GM12875 (cell line): ENCODE measurements around the gene NES.

ENCODE experiments used
- H3K4me3 ChIP-seq: one replicate; pipeline ENCODE4 v1.5.1; 2011; ENCODE audit warnings: low read depth, low read length, control low read depth
- TF ChIP-seq, protein P1 (sequence below): IDR thresholded peaks from 2 replicates; pipeline ENCODE4 v1.5.1; 2011; ENCODE audit warnings: low read depth, mild to moderate bottlenecking, control low read depth, inconsistent platforms, low read length, moderate library complexity, borderline replicate concordance; ENCODE audit not compliant: insufficient read depth

NES gene

DNA sequence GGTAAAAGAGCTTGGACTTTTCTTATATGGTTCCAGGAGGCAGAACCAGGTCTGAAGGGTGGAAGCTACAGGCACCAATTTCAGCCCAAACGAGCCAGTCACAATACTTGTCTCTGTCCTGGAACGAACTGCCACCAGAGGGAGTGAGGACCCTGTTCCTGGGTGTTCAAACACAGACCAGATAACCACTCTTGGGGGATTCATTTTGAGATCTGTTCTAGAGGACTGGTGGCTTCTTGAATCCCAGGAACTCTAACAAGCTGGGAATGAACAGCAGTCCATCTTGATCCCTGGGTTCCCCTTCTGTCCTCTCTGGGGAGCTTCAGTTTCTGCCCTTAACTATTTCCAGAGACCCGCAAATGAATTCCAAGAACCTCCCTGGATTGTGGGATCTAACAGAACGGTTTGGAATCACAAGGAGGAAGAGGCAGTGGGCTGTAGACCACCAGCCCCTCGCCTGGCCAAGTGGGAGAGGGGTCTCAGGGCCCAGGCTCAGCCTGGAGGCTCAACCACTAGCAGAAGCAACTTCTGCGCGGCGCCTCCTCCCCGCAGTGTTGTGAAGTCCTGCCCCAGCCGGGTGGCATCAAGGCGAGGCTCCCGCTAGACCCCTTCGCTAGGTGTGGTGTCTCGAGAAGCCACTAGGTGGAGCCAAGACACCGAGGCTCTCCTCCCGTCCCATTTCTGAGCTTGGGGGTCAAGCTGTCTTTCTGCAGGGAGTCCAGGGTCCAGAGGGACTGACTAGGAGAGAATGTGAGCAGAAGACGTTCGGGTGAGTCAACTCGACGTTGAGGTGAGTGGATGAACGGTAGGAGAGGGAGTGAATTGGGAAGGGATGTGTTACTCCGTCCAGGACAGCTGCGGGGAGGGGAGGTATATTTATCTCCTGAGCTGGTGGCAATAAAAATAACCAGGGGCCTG, 12.1 kb upstream of the NES start:
- H3K4me3 ChIP-seq: no peak overlapping the region
- TF ChIP-seq, protein P1, sequence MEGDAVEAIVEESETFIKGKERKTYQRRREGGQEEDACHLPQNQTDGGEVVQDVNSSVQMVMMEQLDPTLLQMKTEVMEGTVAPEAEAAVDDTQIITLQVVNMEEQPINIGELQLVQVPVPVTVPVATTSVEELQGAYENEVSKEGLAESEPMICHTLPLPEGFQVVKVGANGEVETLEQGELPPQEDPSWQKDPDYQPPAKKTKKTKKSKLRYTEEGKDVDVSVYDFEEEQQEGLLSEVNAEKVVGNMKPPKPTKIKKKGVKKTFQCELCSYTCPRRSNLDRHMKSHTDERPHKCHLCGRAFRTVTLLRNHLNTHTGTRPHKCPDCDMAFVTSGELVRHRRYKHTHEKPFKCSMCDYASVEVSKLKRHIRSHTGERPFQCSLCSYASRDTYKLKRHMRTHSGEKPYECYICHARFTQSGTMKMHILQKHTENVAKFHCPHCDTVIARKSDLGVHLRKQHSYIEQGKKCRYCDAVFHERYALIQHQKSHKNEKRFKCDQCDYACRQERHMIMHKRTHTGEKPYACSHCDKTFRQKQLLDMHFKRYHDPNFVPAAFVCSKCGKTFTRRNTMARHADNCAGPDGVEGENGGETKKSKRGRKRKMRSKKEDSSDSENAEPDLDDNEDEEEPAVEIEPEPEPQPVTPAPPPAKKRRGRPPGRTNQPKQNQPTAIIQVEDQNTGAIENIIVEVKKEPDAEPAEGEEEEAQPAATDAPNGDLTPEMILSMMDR: peak; percentile 94

DNA sequence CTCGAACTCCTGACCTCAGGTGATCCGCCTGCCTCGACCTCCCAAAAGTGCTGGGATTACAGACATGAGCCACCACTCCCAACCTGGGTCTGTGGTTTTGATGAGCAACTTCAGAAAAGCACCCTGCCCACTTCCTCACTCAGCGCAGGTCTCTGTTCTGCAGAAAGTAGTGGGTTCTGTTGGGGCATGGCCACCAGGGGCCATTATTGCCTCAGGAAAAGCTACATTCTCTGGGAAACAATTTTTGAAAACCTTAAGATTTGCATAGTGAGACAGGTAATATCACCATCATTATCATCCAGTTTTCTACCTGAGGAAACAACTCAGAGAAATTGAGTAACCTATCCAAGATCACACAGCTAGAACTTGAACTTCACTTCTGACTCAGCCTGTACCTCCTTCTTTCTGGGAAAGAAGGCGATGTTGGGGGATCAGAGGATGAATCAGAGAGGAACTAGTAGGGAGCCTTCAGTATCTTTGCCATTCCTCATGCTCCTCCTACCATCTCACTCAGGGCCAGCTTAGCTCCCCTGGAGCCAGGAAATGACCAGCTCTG, 7.1 kb upstream of the NES start:
- TF ChIP-seq, protein P1: no peak
- H3K4me3 ChIP-seq: no peak overlapping the region

GRCh38 chr1:156682166-156682890, 5.1 kb upstream of the NES start:
- TF ChIP-seq, protein P1: no peak
- no peak overlapping the region for H3K4me3 ChIP-seq

DNA sequence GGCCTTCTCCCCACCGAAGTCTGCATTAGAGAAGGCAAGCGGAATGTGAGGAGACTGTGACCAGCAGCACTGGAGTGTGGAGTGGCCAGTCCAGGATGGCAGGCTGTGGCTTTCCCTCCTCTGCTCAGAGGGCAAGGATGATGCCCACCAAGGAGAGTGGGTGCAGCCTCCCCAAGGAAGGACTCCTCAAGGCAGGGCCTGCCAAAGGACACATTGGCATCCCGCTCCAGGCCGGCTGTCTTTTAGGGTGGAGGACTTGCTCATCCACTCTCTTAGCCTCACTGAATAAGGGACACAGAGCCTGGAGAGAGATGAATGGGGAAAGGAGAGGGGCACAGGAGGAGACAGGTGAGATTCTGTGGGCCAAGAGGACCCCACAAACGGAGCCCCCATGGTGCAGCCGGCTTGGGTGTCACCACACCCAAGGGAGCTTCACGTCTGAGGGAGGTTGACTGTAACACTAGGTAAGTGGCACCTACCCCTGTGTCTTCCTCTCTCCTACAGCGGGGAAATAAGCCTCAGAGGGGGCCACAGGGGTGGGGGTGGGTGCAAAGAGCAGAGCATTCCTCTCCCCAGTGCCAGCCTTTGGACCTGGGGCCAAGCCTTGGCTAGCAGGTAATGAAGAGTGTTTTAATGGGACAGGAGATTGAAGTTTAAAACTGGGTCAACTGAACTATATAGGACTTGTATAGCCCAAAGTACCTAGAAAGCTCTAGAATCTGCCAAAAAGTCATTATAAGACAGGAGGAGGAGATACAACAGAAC, 4.2 kb upstream of the NES start:
- H3K4me3 ChIP-seq: no peak overlapping the region
- TF ChIP-seq, protein P1: no peak

DNA sequence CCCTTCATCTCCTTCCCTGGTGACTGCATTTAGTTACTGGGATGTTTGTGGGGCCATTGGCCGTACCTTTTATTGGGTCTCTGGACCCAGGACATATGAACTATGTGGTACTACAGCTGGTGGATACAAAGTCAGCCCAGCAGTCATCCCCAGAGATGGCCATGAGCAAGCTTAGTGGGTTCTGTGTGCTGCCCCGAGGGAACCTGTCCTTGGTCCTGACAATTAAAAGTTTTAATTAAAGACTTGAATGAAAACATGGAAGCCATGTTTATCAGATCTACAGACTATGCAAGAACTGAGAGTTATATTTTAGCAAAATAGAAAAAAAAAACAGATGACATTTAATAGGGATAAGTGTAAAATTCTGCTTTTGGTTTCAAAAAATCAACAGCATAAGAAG, 2.8 kb upstream of the NES start:
- TF ChIP-seq, protein P1: no peak

GRCh38 chr1:156677616-156678596, 699 bp upstream of the NES start:
- no peak overlapping the region for H3K4me3 ChIP-seq
- TF ChIP-seq, protein P1: peak; percentile 77

More for the DNA sequence above, 2.8 kb upstream of the NES start:
- H3K4me3 ChIP-seq: no peak overlapping the region
